ENCODE data around the gene OTUD3.

OTUD3 gene

DNA sequence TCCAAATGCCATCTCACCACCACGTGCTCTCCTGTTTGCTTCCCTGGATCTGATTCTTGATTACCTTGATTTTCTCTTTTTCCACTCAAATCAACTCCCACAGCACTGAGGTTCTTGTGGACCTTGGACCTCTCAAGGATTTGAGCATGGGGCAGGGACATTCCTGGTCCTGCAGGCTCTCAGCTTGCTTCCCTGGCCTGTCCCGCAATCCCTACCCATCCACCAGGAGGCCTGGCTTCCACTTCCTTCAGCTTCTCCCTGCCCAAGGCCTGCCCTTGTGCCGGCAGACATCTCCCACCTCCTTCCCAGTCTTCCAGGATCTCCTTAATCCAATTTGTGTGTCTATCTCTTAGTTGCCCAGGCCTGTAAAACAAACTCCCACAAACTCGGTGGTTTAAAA is 75.6 kb downstream of the OTUD3 start:
- DNase-seq: no peak

DNA sequence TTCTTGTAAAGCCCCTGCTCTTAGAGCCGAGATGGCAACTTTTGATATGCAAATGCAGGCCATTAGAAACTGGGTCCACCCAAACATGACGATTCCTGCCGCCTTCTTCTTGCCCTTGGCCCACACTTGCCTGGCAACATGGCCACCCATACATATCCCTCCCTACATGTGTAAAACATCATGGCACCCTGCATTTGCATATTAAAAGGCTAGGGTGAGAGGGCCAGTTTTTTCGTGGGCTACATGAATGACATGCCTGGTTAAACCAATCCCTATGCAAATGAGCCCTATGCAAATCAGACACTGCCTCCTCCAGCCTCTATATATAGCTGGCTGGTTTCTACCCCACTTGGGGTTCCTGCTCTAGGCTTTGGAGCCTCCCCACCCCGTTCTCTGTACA is 78.4 kb downstream of the OTUD3 start:
- DNase-seq: no peak
